Posterior vena cava (tissue), 2 donors: ENCODE measurements around the gene YY2. TPM values are rescaled to one million over a fixed set of nuclear protein-coding genes. Genes with fewer than 3 reads are reported as not detected.
"Not testable (repeated sequence)": the region's sequence is repeated elsewhere in the genome, so short reads cannot be mapped to it uniquely, and the experiment has no call there.

ENCODE experiments used
- DNase-seq: peaks from one replicate; pipeline ENCODE4 v3.0.0-alpha.2; 2020; ENCODE audit warnings: low spot score
- intact Hi-C, 2 donors: fragments of 100-400 bp; cut with DNase I; formaldehyde crosslinking; loops; one replicate each; pipeline versions ENCODE4 v1.14.1 to v1.14.2; 2022 to 2023
- total RNA-seq, 2 donors: library from RNA; stranded (reverse); fragmentation: NEBNext Ultra II Directional; extraction: Animal tissue kit (Norgen Biotek cat#: 25700); gene quantifications; one replicate each; pipeline ENCODE4 v1.2.1, GENCODE V29; 2021
- donor health status: DM: yes; HTN: yes; CAD: no.
- donor health status: DM: yes; HTN: yes; CAD: no.

Gene YY2
- total RNA-seq, 2 donors from 2014 or later: 2.0 to 2.5 TPM

DNA sequence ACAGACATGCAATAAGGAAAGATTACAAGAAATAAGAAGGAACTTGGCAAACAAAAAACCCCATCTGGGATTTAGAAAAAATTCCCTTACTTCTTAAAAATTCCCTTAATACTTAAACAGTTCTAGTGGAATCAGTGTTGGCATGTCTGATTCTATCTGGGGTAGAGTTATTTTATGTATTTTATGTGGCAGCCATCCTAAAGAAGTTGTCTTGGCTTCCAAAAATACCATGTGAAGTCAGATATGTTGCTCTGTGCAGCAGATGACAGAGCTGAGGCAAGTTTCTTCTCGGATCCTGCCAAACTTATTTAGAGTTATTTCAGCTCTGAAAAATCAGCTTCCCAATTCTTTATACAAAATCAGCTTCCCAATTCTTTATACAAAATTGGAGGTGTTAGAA, 14.7 kb downstream of the YY2 start:
- no peak for DNase-seq
- intact Hi-C loops: no loop called here

DNA sequence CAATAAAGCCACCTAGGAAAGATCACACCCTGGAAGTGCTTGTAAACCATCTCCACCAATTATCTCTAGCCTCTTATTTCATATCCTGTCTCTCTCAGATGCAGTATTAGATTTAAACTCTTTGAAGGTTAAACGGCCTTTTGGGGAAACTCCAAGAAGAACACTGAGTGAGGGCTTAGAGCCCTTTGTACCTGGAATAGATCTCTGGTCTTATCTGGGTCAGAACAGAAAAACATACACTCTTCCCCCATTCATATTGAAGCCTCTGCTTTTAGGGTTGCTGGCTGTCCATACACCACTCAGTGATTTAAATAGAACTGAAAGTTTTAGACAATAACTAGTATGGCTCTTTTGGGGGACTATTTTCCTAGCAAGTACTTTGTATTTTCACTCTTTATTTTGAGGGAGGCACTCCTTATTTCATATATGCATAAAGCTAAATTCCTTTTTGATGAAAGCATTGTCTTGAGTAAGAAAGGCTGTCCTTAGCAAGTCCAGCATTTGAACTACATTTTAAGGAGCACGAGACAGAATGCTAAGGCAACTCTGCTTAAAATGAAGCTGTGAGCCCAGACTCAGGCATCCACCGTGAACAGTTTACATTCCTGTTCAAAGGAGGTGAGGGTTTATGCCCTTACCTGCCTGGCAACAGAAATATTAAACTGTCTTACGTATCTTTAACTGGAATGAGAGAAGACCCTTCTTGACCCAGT, 17.4 kb downstream of the YY2 start:
- no peak for DNase-seq
- intact Hi-C loops: no loop called here

DNA sequence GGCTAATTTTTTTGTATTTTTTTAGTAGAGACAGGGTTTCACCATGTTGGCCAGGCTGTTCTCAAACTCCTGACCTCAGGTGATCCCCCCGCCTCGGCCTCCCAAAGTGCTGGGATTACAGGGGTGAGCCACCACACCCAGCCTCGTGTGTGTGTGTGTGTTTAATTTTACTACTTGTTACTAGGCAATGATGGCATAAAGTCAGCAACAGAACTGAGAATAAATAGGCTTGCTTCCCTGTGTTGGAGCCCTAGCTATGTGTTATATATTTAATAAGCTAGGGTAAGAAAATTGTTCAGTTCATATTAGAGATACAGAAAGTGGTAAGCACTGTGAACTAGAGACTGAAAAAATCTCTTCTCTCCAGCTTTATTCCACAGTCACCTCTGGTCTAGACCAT, 18.4 kb downstream of the YY2 start:
- intact Hi-C loops, DNase-seq: not testable (repeated sequence)

DNA sequence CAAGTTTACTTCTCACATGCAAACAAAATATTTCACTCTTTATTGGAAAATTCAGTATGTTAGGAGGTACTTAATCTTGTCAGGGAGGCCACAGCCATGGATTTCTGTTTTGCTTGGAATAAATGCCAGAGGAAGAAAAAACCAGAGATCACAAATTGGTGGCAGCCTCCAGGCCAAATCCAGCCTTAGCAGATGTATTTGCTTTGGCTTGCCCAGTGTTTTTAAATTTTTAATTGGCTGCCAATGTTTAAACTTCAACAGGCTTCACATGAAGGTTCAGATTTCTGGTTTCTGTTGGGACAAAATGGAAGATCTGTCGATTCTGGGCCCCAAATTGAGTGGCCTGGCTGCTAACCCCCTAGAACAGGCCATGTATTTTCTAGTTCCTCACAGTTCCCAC, 19.2 kb downstream of the YY2 start:
- no peak for DNase-seq
- intact Hi-C loops: no loop called here

DNA sequence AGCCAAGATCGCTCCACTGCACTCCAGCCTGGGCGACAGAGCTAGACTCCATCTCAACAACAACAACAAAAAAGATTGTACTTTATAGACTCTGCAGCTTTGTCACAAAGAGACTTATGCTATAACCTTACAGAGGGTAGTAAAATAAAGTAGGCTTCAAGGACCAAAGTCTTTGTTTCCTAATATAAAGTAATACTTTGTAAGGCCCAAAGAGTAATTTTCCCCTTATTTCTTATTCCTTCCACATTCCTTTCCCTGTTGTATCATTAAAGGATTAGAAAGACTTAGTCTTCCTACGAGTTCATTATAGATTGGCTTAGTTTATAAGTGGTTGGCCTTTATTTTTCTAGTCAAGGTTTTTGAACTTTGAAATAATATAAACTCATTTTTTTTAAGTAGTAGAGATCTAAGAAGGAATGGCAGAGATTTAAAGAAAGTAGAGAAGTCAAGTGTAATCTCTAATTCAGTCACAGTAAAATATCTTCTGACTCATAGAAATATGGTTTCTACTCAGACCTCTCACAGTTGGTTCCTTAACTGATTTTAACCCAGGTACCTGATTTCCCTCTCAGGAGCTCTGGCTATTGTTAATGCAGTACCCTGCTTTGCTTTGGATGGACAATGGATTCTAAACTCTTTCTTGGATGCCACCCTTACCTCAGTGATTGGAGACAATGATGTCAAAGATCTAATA, 26.2 kb downstream of the YY2 start:
- DNase-seq: no peak
- intact Hi-C loops: no loop called here

DNA sequence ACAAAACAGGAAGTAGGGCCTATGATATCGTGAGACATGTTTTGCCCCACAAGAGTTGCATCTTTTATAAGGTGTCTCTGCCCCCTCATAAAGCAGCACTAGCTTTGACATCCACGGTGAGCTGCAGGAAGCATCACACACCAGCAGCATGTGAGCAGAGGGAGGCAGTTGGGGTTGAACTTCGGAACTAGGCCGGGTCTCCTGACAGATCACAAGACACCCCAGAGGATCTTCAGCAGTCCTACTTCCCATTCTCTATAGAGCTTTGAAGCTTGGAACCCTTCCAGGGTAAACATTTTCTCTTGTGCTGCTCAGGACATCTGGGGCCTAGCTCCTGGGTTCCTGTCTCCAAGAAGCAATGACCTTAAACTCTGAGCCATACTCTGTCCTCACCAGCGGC, 27.5 kb downstream of the YY2 start:
- intact Hi-C loops: no loop called here
- DNase-seq: no peak

DNA sequence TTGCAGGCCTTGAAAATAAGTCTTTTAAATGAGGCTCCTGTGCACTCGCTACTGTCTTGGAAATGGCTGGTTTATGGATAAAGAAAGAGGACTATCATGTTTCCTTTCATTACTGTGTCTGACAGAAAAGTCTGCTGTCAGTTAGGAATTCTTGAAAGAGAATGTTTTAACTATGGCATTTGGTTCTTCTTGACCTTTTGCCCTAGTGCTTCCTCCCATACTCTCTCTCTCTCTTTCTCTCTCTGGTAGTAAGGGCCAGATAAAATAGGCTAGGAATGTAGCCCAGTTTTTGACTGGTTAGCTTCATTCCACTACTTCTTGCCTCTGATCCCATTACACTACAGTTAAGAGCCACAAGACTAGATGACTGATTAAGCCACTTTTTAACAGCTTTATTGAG, 29.8 kb downstream of the YY2 start:
- intact Hi-C loops: no loop called here
- DNase-seq: no peak

DNA sequence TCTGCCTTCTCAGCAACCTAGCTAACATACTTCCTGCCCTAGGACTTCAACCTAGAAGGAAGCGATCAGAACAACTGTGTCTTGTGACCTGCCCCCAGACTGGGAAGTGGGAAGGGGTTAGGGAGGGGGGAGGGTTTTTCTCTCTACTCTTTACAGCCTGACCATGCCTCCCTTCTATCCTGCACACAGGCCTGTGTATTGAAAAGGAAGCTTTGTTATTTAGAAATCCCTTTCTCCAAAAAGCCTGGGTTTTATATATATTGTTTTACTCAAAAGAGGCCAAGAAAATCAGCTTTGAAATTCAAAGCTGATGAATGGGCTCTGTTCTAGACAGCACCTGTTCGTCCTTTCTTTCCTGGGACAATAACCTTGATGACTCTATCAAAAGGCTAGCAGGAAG, 49.5 kb downstream of the YY2 start:
- DNase-seq: no peak
- intact Hi-C loops: no loop called here

DNA sequence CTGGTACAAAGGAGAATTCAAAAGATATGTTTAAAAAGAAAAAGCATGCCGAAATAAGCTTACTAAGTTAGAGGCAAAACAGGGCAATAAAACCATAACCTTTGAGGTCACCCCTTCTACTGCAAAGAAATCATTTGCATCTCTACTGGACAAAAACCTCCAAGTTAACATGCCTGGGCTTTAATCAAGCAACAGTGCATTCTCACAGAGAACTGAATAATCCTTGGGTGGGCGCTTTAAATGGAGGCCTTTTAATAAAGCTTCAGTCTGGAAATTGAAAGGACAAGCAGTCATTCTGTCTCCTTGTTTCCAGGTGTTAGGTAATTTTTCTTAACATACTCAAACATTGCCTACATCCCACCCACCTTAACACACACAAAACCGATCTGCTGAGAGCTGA, 50.2 kb downstream of the YY2 start:
- no peak for DNase-seq
- intact Hi-C loops: no loop called here

DNA sequence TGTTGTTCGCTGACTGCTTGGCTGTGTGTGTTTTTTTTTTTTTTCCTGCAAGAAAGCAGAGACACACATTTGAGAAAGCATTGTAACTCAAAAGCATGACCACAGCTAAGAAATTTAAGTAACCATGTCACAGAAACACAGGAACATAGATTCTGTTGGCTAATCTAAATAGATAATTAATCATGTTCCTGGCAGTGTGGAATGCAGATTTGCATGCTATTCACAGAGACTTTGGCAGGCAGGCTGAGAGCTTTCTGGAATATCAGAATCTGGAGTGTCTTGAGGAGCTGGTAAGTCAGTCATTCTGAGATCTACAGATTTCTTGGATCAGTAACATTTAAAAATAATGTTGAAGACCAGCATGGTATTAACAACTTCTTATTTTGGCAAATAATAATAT, 51.5 kb downstream of the YY2 start:
- DNase-seq: no peak
- intact Hi-C loops: no loop called here

Other genes starting within 250 kb of the YY2 start
- not detected for gene KLHL34, start 197.7 kb upstream of the YY2 start, total RNA-seq
- gene SMPX, start 97.9 kb upstream of the YY2 start, total RNA-seq: not detected
- gene MBTPS2, start 16.4 kb upstream of the YY2 start, total RNA-seq: 10 to 100 TPM; 11.8 to 14.1 TPM
- 10 to 100 TPM; 47.0 to 79.0 TPM for gene SMS, start 84.7 kb downstream of the YY2 start, total RNA-seq
- gene PHEX, start 176.3 kb downstream of the YY2 start, total RNA-seq: under 1 TPM; 0.33 to 0.56 TPM